ENCODE measurements around the gene TMCO4. TPM values are rescaled to one million over a fixed set of nuclear protein-coding genes. Genes with fewer than 3 reads are reported as not detected.

The TMCO4 gene
- total RNA-seq, 1 experiment from 2014 or later: 7.2 TPM

DNA sequence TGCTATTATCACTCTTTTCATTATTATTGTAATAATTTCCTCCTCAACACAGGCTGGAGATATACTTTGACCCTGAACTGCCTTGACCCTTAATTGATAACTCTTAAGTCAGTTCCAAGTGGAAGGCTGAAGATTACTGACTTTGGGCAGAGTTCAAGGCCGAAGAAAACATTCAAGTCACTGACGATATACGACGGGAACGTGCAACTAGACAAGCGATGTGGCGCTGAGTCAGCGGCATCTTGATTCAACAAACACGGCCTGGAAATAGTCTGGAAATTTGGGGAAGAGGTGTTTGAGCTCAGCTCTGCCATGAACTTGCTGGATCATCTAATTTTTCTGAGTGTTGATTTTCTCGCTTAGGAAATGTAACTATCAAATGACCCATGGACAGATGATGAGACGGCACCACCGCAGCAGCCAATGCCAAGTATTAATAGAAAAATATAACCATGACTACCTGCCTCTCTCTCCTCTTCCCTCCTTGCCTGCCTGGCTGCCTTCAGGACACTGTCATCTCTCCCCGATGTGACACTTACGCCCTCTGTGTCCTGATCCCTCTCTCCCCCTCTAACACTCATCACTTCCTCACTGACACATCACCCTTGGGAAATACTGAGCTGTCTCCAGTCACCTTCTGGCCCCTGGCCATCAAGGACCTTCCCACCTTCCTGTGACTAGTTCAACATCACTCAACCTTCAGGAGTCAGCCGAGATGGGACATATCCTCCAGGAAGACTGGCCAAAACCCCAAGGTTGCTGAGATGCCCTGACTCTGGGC lies 49.4 kb downstream of the TMCO4 start:
- no peaks in the 10 kb centered on the region for H3K36me3 Mint-ChIP-seq
- no peaks in the 10 kb centered on the region; the same call in 1 of the 2 replicates for H3K27me3 Mint-ChIP-seq (ENCODE audit: low read depth)
- ChIA-PET POLR2A (no interaction called here), CTCF (interaction anchor here (0.9 kb wide), 1 partner anchor 35 kb away, joined by 3 read pairs; no protein-coding TSS in a partner anchor)
- DNase-seq (ENCODE audit: low spot score) (no peak), ATAC-seq (no peak)
- no peaks in the 10 kb centered on the region for H3K9me3 Mint-ChIP-seq
- H3K4me3 Mint-ChIP-seq: no peak overlapping the region
- TF ChIP-seq, protein P1, sequence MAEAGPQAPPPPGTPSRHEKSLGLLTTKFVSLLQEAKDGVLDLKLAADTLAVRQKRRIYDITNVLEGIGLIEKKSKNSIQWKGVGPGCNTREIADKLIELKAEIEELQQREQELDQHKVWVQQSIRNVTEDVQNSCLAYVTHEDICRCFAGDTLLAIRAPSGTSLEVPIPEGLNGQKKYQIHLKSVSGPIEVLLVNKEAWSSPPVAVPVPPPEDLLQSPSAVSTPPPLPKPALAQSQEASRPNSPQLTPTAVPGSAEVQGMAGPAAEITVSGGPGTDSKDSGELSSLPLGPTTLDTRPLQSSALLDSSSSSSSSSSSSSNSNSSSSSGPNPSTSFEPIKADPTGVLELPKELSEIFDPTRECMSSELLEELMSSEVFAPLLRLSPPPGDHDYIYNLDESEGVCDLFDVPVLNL (CRISPR knock-in tag; IDR thresholded peaks at IDR 0.05; ENCODE audit: borderline replicate concordance, low read depth): no peak
- TF ChIP-seq, protein P2, sequence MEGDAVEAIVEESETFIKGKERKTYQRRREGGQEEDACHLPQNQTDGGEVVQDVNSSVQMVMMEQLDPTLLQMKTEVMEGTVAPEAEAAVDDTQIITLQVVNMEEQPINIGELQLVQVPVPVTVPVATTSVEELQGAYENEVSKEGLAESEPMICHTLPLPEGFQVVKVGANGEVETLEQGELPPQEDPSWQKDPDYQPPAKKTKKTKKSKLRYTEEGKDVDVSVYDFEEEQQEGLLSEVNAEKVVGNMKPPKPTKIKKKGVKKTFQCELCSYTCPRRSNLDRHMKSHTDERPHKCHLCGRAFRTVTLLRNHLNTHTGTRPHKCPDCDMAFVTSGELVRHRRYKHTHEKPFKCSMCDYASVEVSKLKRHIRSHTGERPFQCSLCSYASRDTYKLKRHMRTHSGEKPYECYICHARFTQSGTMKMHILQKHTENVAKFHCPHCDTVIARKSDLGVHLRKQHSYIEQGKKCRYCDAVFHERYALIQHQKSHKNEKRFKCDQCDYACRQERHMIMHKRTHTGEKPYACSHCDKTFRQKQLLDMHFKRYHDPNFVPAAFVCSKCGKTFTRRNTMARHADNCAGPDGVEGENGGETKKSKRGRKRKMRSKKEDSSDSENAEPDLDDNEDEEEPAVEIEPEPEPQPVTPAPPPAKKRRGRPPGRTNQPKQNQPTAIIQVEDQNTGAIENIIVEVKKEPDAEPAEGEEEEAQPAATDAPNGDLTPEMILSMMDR (IDR thresholded peaks at IDR 0.05): no peak
- TF ChIP-seq FOXJ3 (CRISPR knock-in tag; IDR thresholded peaks at IDR 0.05; ENCODE audit: borderline replicate concordance): no peak
- no peaks in the 10 kb centered on the region for H3K4me1 Mint-ChIP-seq
- no peak overlapping the region for H3K27ac Mint-ChIP-seq

DNA sequence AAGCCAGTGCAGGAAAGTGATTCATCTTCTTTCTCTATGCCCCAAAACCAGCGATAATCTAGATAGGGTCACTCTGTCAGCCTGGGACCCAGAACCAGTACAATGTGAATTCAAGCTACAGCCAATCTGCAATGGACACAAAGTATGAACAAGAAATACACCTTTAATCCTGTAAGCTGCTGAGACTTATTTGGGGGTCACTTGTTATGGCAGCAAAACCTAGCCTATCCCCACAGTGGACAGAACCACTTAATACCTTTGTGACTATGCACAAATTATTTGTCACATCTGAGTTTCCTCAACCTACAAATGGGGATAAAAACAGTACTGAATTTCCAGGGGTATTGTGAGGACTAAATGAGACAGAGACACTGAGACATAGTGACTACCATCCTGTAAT lies 50.0 kb downstream of the TMCO4 start:
- Mint-ChIP-seq H3K27me3 (ENCODE audit: low read depth) (no peaks in the 10 kb centered on the region; the same call in 1 of the 2 replicates), H3K9me3 (no peaks in the 10 kb centered on the region), H3K27ac (no peak overlapping the region), H3K4me3 (no peak overlapping the region), H3K4me1 (no peaks in the 10 kb centered on the region), H3K36me3 (no peaks in the 10 kb centered on the region)
- ChIA-PET POLR2A (no interaction called here), CTCF (no interaction called here)
- no peak for DNase-seq (ENCODE audit: low spot score)
- ATAC-seq: no peak
- TF ChIP-seq CREB1 (CRISPR knock-in tag; IDR thresholded peaks at IDR 0.05) (no peak), CREM (CRISPR knock-in tag; IDR thresholded peaks at IDR 0.05) (no peak), NFE2L1 (CRISPR knock-in tag; IDR thresholded peaks at IDR 0.05) (no peak), ETV6 (CRISPR knock-in tag; IDR thresholded peaks at IDR 0.05) (no peak), ZNF138 (CRISPR knock-in tag; conservative IDR thresholded peaks at IDR 0.05) (no peak), TEAD1 (CRISPR knock-in tag; IDR thresholded peaks at IDR 0.05) (no peak)
- TF ChIP-seq, protein P3, sequence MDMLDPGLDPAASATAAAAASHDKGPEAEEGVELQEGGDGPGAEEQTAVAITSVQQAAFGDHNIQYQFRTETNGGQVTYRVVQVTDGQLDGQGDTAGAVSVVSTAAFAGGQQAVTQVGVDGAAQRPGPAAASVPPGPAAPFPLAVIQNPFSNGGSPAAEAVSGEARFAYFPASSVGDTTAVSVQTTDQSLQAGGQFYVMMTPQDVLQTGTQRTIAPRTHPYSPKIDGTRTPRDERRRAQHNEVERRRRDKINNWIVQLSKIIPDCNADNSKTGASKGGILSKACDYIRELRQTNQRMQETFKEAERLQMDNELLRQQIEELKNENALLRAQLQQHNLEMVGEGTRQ (CRISPR knock-in tag; IDR thresholded peaks at IDR 0.05): no peak
- TF ChIP-seq, protein P4, sequence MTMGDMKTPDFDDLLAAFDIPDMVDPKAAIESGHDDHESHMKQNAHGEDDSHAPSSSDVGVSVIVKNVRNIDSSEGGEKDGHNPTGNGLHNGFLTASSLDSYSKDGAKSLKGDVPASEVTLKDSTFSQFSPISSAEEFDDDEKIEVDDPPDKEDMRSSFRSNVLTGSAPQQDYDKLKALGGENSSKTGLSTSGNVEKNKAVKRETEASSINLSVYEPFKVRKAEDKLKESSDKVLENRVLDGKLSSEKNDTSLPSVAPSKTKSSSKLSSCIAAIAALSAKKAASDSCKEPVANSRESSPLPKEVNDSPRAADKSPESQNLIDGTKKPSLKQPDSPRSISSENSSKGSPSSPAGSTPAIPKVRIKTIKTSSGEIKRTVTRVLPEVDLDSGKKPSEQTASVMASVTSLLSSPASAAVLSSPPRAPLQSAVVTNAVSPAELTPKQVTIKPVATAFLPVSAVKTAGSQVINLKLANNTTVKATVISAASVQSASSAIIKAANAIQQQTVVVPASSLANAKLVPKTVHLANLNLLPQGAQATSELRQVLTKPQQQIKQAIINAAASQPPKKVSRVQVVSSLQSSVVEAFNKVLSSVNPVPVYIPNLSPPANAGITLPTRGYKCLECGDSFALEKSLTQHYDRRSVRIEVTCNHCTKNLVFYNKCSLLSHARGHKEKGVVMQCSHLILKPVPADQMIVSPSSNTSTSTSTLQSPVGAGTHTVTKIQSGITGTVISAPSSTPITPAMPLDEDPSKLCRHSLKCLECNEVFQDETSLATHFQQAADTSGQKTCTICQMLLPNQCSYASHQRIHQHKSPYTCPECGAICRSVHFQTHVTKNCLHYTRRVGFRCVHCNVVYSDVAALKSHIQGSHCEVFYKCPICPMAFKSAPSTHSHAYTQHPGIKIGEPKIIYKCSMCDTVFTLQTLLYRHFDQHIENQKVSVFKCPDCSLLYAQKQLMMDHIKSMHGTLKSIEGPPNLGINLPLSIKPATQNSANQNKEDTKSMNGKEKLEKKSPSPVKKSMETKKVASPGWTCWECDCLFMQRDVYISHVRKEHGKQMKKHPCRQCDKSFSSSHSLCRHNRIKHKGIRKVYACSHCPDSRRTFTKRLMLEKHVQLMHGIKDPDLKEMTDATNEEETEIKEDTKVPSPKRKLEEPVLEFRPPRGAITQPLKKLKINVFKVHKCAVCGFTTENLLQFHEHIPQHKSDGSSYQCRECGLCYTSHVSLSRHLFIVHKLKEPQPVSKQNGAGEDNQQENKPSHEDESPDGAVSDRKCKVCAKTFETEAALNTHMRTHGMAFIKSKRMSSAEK (CRISPR knock-in tag; IDR thresholded peaks at IDR 0.05; ENCODE audit: borderline replicate concordance): no peak
- TF ChIP-seq, protein P5, sequence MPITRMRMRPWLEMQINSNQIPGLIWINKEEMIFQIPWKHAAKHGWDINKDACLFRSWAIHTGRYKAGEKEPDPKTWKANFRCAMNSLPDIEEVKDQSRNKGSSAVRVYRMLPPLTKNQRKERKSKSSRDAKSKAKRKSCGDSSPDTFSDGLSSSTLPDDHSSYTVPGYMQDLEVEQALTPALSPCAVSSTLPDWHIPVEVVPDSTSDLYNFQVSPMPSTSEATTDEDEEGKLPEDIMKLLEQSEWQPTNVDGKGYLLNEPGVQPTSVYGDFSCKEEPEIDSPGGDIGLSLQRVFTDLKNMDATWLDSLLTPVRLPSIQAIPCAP (CRISPR knock-in tag; IDR thresholded peaks at IDR 0.05): no peak
- TF ChIP-seq, protein P6, sequence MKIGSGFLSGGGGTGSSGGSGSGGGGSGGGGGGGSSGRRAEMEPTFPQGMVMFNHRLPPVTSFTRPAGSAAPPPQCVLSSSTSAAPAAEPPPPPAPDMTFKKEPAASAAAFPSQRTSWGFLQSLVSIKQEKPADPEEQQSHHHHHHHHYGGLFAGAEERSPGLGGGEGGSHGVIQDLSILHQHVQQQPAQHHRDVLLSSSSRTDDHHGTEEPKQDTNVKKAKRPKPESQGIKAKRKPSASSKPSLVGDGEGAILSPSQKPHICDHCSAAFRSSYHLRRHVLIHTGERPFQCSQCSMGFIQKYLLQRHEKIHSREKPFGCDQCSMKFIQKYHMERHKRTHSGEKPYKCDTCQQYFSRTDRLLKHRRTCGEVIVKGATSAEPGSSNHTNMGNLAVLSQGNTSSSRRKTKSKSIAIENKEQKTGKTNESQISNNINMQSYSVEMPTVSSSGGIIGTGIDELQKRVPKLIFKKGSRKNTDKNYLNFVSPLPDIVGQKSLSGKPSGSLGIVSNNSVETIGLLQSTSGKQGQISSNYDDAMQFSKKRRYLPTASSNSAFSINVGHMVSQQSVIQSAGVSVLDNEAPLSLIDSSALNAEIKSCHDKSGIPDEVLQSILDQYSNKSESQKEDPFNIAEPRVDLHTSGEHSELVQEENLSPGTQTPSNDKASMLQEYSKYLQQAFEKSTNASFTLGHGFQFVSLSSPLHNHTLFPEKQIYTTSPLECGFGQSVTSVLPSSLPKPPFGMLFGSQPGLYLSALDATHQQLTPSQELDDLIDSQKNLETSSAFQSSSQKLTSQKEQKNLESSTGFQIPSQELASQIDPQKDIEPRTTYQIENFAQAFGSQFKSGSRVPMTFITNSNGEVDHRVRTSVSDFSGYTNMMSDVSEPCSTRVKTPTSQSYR (CRISPR knock-in tag; IDR thresholded peaks at IDR 0.05): no peak
- TF ChIP-seq, protein P2 (IDR thresholded peaks at IDR 0.05): no peak
- TF ChIP-seq, protein P7, sequence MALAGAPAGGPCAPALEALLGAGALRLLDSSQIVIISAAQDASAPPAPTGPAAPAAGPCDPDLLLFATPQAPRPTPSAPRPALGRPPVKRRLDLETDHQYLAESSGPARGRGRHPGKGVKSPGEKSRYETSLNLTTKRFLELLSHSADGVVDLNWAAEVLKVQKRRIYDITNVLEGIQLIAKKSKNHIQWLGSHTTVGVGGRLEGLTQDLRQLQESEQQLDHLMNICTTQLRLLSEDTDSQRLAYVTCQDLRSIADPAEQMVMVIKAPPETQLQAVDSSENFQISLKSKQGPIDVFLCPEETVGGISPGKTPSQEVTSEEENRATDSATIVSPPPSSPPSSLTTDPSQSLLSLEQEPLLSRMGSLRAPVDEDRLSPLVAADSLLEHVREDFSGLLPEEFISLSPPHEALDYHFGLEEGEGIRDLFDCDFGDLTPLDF (CRISPR knock-in tag; IDR thresholded peaks at IDR 0.05): no peak
